BLaER1 treated with 17β-estradiol and CSF1 and Interleukin-3, amounts not matched to agents 10 nM and 100 nM (cell line): ENCODE results near the gene KRT35.

Source experiments
- H3K27ac ChIP-seq, 11 experiments: shearing (Covaris generic); formaldehyde crosslinking; 2 replicates each; pipeline ENCODE4 v1.8.1; 2022
- H3K27me3 ChIP-seq, 11 experiments: shearing (Covaris generic); formaldehyde crosslinking; 2 replicates each; pipeline ENCODE4 v1.8.1; 2022
- H3K36me3 ChIP-seq, 11 experiments: shearing (Covaris generic); formaldehyde crosslinking; 2 replicates each; pipeline ENCODE4 v1.8.1; 2022
- H3K4me1 ChIP-seq, 10 experiments: shearing (Covaris generic); formaldehyde crosslinking; 2 replicates each; pipeline ENCODE4 v1.8.1; 2022
- H3K4me2 ChIP-seq, 11 experiments: shearing (Covaris generic); formaldehyde crosslinking; 2 replicates each; pipeline ENCODE4 v1.8.1; 2022
- H3K4me3 ChIP-seq, 10 experiments: shearing (Covaris generic); formaldehyde crosslinking; 2 replicates each; pipeline ENCODE4 v1.8.1; 2022
- H3K9ac ChIP-seq, 11 experiments: shearing (Covaris generic); formaldehyde crosslinking; 2 replicates each; pipeline ENCODE4 v1.8.1; 2022
- H3K9me3 ChIP-seq, 11 experiments: shearing (Covaris generic); formaldehyde crosslinking; replicated peaks in 1 of 11; 2 replicates each; pipeline ENCODE4 v1.8.1; 2022
- H4K20me1 ChIP-seq, 11 experiments: shearing (Covaris generic); formaldehyde crosslinking; 2 replicates each; pipeline ENCODE4 v1.8.1; 2022
- Cebpa-rat ChIP-seq, 11 experiments: shearing (Covaris generic); IDR thresholded peaks; 2 replicates each; pipeline ENCODE4 v1.8.1; 2022

The KRT35 gene

DNA sequence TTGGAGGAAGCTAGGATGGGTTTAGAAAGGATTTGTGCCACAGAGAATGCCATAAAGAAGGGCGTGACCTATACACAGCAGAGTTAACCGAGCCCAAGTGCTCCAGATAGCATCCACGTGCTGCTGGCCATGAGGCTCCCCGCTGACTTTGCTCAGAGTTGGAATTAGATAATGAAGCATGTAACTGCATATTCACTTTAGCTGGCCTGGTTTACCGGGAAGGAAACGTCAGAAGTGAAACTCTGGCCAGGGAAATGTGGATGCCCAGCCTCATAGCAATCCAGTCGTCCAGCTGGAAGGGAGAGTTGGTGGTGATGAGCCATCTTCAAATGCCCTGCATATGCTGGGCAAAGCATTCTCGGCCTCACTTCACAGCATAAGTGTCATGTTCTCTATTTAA, 6.1 kb downstream of the KRT35 start:
- H3K27ac ChIP-seq = no peak overlapping the region
- no peak for TF ChIP-seq Cebpa-rat (IDR thresholded peaks at IDR 0.05)

GRCh38 chr17:41468346-41468745, 12.6 kb downstream of the KRT35 start:
- no peak overlapping the region for H3K27ac ChIP-seq
- peaks cover 13 to 43% (median 29%) of the 10 kb centered on the region in 11 experiments for H3K9me3 ChIP-seq
- no peaks in the 10 kb centered on the region for H4K20me1 ChIP-seq
- H3K9ac ChIP-seq = no peak overlapping the region
- peaks cover 0 to 9% (median 0%) of the 10 kb centered on the region in 10 experiments; a peak in 2 of 20 replicates for H3K4me1 ChIP-seq
- H3K4me3 ChIP-seq = no peak overlapping the region
- H3K36me3 ChIP-seq = no peaks in the 10 kb centered on the region
- no peak overlapping the region for H3K4me2 ChIP-seq
- no peaks in the 10 kb centered on the region for H3K27me3 ChIP-seq
- no peak for TF ChIP-seq Cebpa-rat (IDR thresholded peaks at IDR 0.05)

More for the DNA sequence above, 6.1 kb downstream of the KRT35 start:
- H3K27me3 ChIP-seq = no peaks in the 10 kb centered on the region
- peaks cover 0 to 6% (median 4%) of the 10 kb centered on the region in 10 experiments; a peak in 13 of 20 replicates for H3K4me1 ChIP-seq
- H3K9me3 ChIP-seq = peaks cover 9 to 21% (median 14%) of the 10 kb centered on the region in 11 experiments
- no peak overlapping the region for H3K9ac ChIP-seq
- no peaks in the 10 kb centered on the region for H4K20me1 ChIP-seq
- no peaks in the 10 kb centered on the region for H3K36me3 ChIP-seq
- no peak overlapping the region for H3K4me2 ChIP-seq
- H3K4me3 ChIP-seq = no peak overlapping the region

- Histone ChIP-seq H3K9me3 (peaks cover 13 to 38% (median 29%) of the 10 kb centered on the region in 11 experiments), H3K4me3 (no peak overlapping the region), H3K9ac (no peak overlapping the region), H3K4me2 (no peak overlapping the region), H3K27me3 (no peaks in the 10 kb centered on the region), H3K4me1 (peaks cover 0 to 9% (median 0%) of the 10 kb centered on the region in 10 experiments; a peak in 2 of 20 replicates), H3K27ac (no peak overlapping the region), H4K20me1 (no peaks in the 10 kb centered on the region), H3K36me3 (no peaks in the 10 kb centered on the region)
- no peak for TF ChIP-seq Cebpa-rat (IDR thresholded peaks at IDR 0.05)
Observed at GRCh38 chr17:41467561-41467960, 13.4 kb downstream of the KRT35 start.

GRCh38 chr17:41466988-41467387, 14.0 kb downstream of the KRT35 start, which contains the start of gene KRT32:
TSS of gene KRT32 (minus strand) at chr17:41467386. CDS start at chr17:41467325, 61 bp downstream.
- peaks cover 9 to 32% (median 24%) of the 10 kb centered on the region in 11 experiments for H3K9me3 ChIP-seq
- peaks cover 0 to 9% (median 0%) of the 10 kb centered on the region in 10 experiments; a peak in 2 of 20 replicates for H3K4me1 ChIP-seq
- no peak within 1 kb of the TSS for H3K4me2 ChIP-seq
- H3K4me3 ChIP-seq = no peak within 1 kb of the TSS
- no peaks in the 10 kb centered on the region for H3K36me3 ChIP-seq
- H4K20me1 ChIP-seq = no peaks in the 10 kb centered on the region
- no peaks in the 10 kb centered on the region for H3K27me3 ChIP-seq
- TF ChIP-seq Cebpa-rat (IDR thresholded peaks at IDR 0.05) = no peak
- H3K27ac ChIP-seq = no peak within 1 kb of the TSS
- H3K9ac ChIP-seq = no peak within 1 kb of the TSS

- no peaks in the 10 kb centered on the region for H3K27me3 ChIP-seq
- no peaks in the 10 kb centered on the region for H4K20me1 ChIP-seq
- no peak overlapping the region for H3K4me3 ChIP-seq
- peaks cover 0 to 9% (median 0%) of the 10 kb centered on the region in 10 experiments; a peak in 2 of 20 replicates for H3K4me1 ChIP-seq
- no peak for TF ChIP-seq Cebpa-rat (IDR thresholded peaks at IDR 0.05)
- H3K36me3 ChIP-seq = no peaks in the 10 kb centered on the region
- H3K9me3 ChIP-seq = peaks cover 0 to 23% (median 16%) of the 10 kb centered on the region in 11 experiments; a peak in 16 of 22 replicates
- H3K9ac ChIP-seq = no peak overlapping the region
- H3K4me2 ChIP-seq = peak overlapping the region in 2 of 11 experiments; percentile 2 to 15; a peak in 2 of 22 replicates
- no peak overlapping the region for H3K27ac ChIP-seq
Observed at GRCh38 chr17:41464682-41465081, 16.3 kb downstream of the KRT35 start.

GRCh38 chr17:41464173-41464572, 16.8 kb downstream of the KRT35 start:
- Histone ChIP-seq H4K20me1 (no peaks in the 10 kb centered on the region), H3K9ac (no peak overlapping the region), H3K4me1 (peaks cover 0 to 9% (median 0%) of the 10 kb centered on the region in 10 experiments; a peak in 2 of 20 replicates)

GRCh38 chr17:41463746-41464145, 17.2 kb downstream of the KRT35 start:
- Histone ChIP-seq H3K4me2 (no peak overlapping the region), H3K36me3 (no peaks in the 10 kb centered on the region), H3K9me3 (peaks cover 0 to 21% (median 14%) of the 10 kb centered on the region in 11 experiments; a peak in 16 of 22 replicates), H3K4me3 (no peak overlapping the region), H3K27me3 (no peaks in the 10 kb centered on the region), H3K9ac (no peak overlapping the region), H3K4me1 (peaks cover 0 to 9% (median 0%) of the 10 kb centered on the region in 10 experiments; a peak in 2 of 20 replicates), H3K27ac (no peak overlapping the region), H4K20me1 (no peaks in the 10 kb centered on the region)
- no peak for TF ChIP-seq Cebpa-rat (IDR thresholded peaks at IDR 0.05)

More at GRCh38 chr17:41464173-41464572, 16.8 kb downstream of the KRT35 start:
- H3K27me3 ChIP-seq = no peaks in the 10 kb centered on the region
- no peaks in the 10 kb centered on the region for H3K36me3 ChIP-seq
- H3K27ac ChIP-seq = no peak overlapping the region
- H3K9me3 ChIP-seq = peaks cover 0 to 23% (median 16%) of the 10 kb centered on the region in 11 experiments; a peak in 16 of 22 replicates
- H3K4me3 ChIP-seq = no peak overlapping the region
- no peak overlapping the region for H3K4me2 ChIP-seq
- no peak for TF ChIP-seq Cebpa-rat (IDR thresholded peaks at IDR 0.05)

DNA sequence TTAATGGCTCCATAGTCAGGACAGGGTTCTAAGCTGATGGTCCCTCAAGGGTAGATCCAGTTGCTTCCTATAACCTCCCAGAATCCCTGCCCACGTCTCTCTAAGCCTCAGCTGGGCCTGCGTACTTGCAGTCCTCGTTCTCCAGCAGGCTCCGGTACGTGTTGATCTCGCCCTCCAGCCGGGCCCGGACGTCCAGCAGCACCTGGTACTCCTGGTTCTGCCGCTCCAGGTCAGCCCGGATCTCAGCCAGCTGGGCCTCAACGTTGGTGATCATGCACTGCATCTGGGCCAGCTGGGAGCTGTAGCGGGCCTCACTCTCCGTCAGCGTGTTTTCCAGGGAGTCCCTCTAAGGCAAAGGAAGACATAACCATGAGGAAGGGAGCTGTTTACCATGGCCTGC, 18.2 kb downstream of the KRT35 start:
- Histone ChIP-seq H3K27ac (no peak overlapping the region), H3K4me3 (no peak overlapping the region), H3K9me3 (peaks cover 0 to 10% (median 4%) of the 10 kb centered on the region in 11 experiments; a peak in 12 of 22 replicates), H4K20me1 (no peaks in the 10 kb centered on the region), H3K4me1 (peaks cover 0 to 9% (median 0%) of the 10 kb centered on the region in 10 experiments; a peak in 2 of 20 replicates), H3K36me3 (no peaks in the 10 kb centered on the region), H3K9ac (no peak overlapping the region), H3K4me2 (no peak overlapping the region), H3K27me3 (no peaks in the 10 kb centered on the region)
- TF ChIP-seq Cebpa-rat (IDR thresholded peaks at IDR 0.05) = no peak

DNA sequence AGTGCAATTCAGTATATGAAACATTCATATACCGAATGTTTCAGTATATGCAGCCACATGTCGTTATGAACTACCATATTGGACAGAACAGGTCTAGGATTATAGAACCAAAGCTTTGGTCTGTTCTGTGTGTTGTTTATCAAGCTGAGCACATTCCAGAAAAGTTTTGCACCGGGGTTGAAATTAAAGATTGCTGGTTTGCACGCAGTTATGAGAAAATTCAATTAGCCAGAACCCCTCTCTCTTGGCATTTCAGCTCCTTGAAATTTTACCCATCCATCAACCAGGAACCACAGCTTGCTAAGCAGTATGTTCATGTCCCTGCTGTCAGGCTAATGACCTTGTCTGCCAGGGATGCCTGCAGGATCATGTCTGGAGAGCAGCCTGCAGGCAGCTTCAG, 23.3 kb downstream of the KRT35 start:
- no peak overlapping the region for H3K9ac ChIP-seq
- no peaks in the 10 kb centered on the region for H3K9me3 ChIP-seq
- no peaks in the 10 kb centered on the region for H3K4me1 ChIP-seq
- no peaks in the 10 kb centered on the region for H3K36me3 ChIP-seq
- H3K27me3 ChIP-seq = no peaks in the 10 kb centered on the region
- no peak overlapping the region for H3K27ac ChIP-seq
- no peak overlapping the region for H3K4me2 ChIP-seq
- no peak overlapping the region for H3K4me3 ChIP-seq
- TF ChIP-seq Cebpa-rat (IDR thresholded peaks at IDR 0.05) = no peak
- no peaks in the 10 kb centered on the region for H4K20me1 ChIP-seq

- no peak for TF ChIP-seq Cebpa-rat (IDR thresholded peaks at IDR 0.05)
- Histone ChIP-seq H3K27ac (no peak overlapping the region), H4K20me1 (no peaks in the 10 kb centered on the region), H3K9ac (no peak overlapping the region), H3K9me3 (peaks cover 0 to 11% (median 0%) of the 10 kb centered on the region in 11 experiments; a peak in 2 of 22 replicates), H3K4me2 (no peak overlapping the region), H3K36me3 (no peaks in the 10 kb centered on the region), H3K4me1 (0 out of 20 replicates have a peak, but pooled peaks cover 0 to 5% (median 0%) of the 10 kb centered on the region in 10 experiments), H3K4me3 (no peak overlapping the region), H3K27me3 (no peaks in the 10 kb centered on the region)
Observed at GRCh38 chr17:41456204-41456603, 24.7 kb downstream of the KRT35 start.
